ENCODE results near the gene SPARCL1. TPM values are rescaled to one million over a fixed set of nuclear protein-coding genes. Genes with fewer than 3 reads are reported as not detected.
A peak's percentile ranks its signal among the peaks of the same experiment; 100 is the strongest.

Gene SPARCL1
- total and polyA plus RNA-seq, 2 experiments from 2014 or later, result 1.5 to 2.4 TPM

DNA sequence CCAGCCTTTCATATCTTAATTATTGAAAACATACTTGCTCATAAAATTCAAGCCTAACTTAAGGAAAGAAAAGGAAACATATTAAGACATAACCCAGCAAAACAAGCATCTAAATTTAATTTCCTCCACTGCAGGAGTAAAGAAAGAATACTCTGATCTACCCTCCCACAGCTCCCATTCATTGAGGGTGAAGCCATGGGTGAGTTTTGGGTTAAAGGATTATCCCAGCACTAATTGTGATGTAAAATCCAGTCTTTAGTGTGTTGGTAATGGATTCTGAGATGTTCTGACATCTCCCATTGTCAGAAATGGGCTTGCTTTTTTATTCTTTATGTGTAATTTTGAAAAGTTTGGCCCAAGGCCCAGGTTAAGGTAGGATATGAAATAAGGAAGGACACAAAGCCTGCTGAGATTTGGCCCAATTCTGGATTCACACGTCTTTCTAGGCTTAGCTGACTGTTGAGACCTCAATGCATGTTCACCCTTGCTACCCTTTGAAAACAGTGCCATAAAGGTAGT is 50.4 kb downstream of the SPARCL1 start:
- no peak for DNase-seq (ENCODE audit: low spot score)
- Histone ChIP-seq H2AFZ (no peak overlapping the region), H3K9me2 (ENCODE audit: insufficient read depth) (0 out of 2 replicates have a peak, but pooled peaks cover 2% of the 10 kb centered on the region), H3F3A (replicated peaks; ENCODE audit: low read depth) (no peaks in the 10 kb centered on the region), H3K4me3 (no peak overlapping the region; the same call in 1 of the 2 replicates), H3K79me2 (replicated peaks; ENCODE audit: insufficient read depth) (no peaks in the 10 kb centered on the region), H3K4me2 (peak overlapping the region; percentile 37), H4K20me1 (replicated peaks; ENCODE audit: insufficient read depth) (no peaks in the 10 kb centered on the region), H3K4me1 (ENCODE audit: insufficient read depth) (peaks cover 26% of the 10 kb centered on the region), H3K27ac (ENCODE audit: low read depth) (no peak overlapping the region), H3K36me3 (ENCODE audit: insufficient read depth) (no peaks in the 10 kb centered on the region), H3K27me3 (ENCODE audit: insufficient read depth) (no peaks in the 10 kb centered on the region)
- Mint-ChIP-seq H3K27me3 (ENCODE audit: insufficient read depth, low read depth, poor library complexity) (peaks cover 5% of the 10 kb centered on the region), H3K4me3 (no peak overlapping the region), H3K9me3 (peaks cover 5% of the 10 kb centered on the region; the same call in 2 of the 3 replicates), H3K27ac (no peak overlapping the region), H3K4me1 (peaks cover 28% of the 10 kb centered on the region), H3K36me3 (ENCODE audit: low read depth) (peaks cover 8% of the 10 kb centered on the region)
- TF ChIP-seq NANOG (IDR thresholded peaks at IDR 0.05; ENCODE audit: borderline replicate concordance) (0 out of 2 replicates have a peak, but pooled peaks have one; percentile 23), ZNF114 (CRISPR knock-in tag; IDR thresholded peaks at IDR 0.05) (no peak), POLR2AphosphoS5 (IDR thresholded peaks at IDR 0.05; ENCODE audit: low read depth) (no peak), STAT1 (IDR thresholded peaks at IDR 0.05; ENCODE audit: unreplicated experiment) (no peak), EZH2phosphoT487 (IDR thresholded peaks at IDR 0.05; ENCODE audit: unreplicated experiment) (no peak), JUNB (IDR thresholded peaks at IDR 0.05; ENCODE audit: unreplicated experiment) (no peak), CREB1 (CRISPR knock-in tag; IDR thresholded peaks at IDR 0.05; ENCODE audit: low read depth) (no peak), EZH2 (IDR thresholded peaks at IDR 0.05; ENCODE audit: low read depth, unreplicated experiment) (no peak)
- TF ChIP-seq, protein P1, sequence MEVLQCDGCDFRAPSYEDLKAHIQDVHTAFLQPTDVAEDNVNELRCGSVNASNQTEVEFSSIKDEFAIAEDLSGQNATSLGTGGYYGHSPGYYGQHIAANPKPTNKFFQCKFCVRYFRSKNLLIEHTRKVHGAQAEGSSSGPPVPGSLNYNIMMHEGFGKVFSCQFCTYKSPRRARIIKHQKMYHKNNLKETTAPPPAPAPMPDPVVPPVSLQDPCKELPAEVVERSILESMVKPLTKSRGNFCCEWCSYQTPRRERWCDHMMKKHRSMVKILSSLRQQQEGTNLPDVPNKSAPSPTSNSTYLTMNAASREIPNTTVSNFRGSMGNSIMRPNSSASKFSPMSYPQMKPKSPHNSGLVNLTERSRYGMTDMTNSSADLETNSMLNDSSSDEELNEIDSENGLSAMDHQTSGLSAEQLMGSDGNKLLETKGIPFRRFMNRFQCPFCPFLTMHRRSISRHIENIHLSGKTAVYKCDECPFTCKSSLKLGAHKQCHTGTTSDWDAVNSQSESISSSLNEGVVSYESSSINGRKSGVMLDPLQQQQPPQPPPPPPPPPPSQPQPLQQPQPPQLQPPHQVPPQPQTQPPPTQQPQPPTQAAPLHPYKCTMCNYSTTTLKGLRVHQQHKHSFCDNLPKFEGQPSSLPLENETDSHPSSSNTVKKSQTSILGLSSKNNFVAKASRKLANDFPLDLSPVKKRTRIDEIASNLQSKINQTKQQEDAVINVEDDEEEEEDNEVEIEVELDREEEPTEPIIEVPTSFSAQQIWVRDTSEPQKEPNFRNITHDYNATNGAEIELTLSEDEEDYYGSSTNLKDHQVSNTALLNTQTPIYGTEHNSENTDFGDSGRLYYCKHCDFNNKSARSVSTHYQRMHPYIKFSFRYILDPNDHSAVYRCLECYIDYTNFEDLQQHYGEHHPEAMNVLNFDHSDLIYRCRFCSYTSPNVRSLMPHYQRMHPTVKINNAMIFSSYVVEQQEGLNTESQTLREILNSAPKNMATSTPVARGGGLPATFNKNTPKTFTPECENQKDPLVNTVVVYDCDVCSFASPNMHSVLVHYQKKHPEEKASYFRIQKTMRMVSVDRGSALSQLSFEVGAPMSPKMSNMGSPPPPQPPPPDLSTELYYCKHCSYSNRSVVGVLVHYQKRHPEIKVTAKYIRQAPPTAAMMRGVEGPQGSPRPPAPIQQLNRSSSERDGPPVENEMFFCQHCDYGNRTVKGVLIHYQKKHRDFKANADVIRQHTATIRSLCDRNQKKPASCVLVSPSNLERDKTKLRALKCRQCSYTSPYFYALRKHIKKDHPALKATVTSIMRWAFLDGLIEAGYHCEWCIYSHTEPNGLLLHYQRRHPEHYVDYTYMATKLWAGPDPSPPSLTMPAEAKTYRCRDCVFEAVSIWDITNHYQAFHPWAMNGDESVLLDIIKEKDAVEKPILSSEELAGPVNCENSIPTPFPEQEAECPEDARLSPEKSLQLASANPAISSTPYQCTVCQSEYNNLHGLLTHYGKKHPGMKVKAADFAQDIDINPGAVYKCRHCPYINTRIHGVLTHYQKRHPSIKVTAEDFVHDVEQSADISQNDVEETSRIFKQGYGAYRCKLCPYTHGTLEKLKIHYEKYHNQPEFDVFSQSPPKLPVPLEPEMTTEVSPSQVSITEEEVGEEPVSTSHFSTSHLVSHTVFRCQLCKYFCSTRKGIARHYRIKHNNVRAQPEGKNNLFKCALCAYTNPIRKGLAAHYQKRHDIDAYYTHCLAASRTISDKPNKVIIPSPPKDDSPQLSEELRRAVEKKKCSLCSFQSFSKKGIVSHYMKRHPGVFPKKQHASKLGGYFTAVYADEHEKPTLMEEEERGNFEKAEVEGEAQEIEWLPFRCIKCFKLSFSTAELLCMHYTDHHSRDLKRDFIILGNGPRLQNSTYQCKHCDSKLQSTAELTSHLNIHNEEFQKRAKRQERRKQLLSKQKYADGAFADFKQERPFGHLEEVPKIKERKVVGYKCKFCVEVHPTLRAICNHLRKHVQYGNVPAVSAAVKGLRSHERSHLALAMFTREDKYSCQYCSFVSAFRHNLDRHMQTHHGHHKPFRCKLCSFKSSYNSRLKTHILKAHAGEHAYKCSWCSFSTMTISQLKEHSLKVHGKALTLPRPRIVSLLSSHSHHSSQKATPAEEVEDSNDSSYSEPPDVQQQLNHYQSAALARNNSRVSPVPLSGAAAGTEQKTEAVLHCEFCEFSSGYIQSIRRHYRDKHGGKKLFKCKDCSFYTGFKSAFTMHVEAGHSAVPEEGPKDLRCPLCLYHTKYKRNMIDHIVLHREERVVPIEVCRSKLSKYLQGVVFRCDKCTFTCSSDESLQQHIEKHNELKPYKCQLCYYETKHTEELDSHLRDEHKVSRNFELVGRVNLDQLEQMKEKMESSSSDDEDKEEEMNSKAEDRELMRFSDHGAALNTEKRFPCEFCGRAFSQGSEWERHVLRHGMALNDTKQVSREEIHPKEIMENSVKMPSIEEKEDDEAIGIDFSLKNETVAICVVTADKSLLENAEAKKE (CRISPR knock-in tag; IDR thresholded peaks at IDR 0.05), result peak; percentile 42
- TF ChIP-seq, protein P2, sequence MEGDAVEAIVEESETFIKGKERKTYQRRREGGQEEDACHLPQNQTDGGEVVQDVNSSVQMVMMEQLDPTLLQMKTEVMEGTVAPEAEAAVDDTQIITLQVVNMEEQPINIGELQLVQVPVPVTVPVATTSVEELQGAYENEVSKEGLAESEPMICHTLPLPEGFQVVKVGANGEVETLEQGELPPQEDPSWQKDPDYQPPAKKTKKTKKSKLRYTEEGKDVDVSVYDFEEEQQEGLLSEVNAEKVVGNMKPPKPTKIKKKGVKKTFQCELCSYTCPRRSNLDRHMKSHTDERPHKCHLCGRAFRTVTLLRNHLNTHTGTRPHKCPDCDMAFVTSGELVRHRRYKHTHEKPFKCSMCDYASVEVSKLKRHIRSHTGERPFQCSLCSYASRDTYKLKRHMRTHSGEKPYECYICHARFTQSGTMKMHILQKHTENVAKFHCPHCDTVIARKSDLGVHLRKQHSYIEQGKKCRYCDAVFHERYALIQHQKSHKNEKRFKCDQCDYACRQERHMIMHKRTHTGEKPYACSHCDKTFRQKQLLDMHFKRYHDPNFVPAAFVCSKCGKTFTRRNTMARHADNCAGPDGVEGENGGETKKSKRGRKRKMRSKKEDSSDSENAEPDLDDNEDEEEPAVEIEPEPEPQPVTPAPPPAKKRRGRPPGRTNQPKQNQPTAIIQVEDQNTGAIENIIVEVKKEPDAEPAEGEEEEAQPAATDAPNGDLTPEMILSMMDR (conservative IDR thresholded peaks at IDR 0.05; ENCODE audit: low read depth in 2 of 2), result no peak
- TF ChIP-seq, protein P3, sequence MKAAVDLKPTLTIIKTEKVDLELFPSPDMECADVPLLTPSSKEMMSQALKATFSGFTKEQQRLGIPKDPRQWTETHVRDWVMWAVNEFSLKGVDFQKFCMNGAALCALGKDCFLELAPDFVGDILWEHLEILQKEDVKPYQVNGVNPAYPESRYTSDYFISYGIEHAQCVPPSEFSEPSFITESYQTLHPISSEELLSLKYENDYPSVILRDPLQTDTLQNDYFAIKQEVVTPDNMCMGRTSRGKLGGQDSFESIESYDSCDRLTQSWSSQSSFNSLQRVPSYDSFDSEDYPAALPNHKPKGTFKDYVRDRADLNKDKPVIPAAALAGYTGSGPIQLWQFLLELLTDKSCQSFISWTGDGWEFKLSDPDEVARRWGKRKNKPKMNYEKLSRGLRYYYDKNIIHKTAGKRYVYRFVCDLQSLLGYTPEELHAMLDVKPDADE (IDR thresholded peaks at IDR 0.05), result no peak
- peak; percentile 88 for ATAC-seq
